SK-N-SH (cell line): ENCODE data around the gene ZBTB24. TPM values are rescaled to one million over a fixed set of nuclear protein-coding genes. Genes with fewer than 3 reads are reported as not detected.

Source experiments
- CTCF ChIA-PET: fragments of 300-600, 350-600 bp; formaldehyde crosslinking; extraction: SDS; loops from one replicate; lab custom pipeline; 2021; lab: Yijun Ruan, JAX
- POLR2A ChIA-PET: fragments of 350-600 bp; sonication (Branson Sonifier 250); formaldehyde crosslinking; extraction: SDS; loops from one replicate; lab custom pipeline; 2020; ENCODE audit warnings: antibody characterized with exemption, inconsistent platforms; lab: Yijun Ruan, JAX
- DNase-seq: peaks from one replicate; pipeline ENCODE4 v3.0.0; 2012
- H2AFZ ChIP-seq: fragments of 200-600 bp; sonication (generic); 2 replicates; pipeline ENCODE4 v1.8.1; 2016; ENCODE audit warnings: antibody characterized with exemption, mild to moderate bottlenecking, low read depth
- H3F3A ChIP-seq: fragments of 200-600 bp; sonication (generic); replicated peaks from 2 replicates; pipeline ENCODE3; 2016; ENCODE audit warnings: antibody characterized with exemption, mild to moderate bottlenecking; ENCODE audit not compliant: insufficient read depth
- H3K27ac ChIP-seq, 2 experiments: fragments of 200-500 bp in 1 of 2; fragments of 200-600 bp in 1 of 2; sonication (Bioruptor generic) in 1 of 2; sonication (generic), shearing (Covaris generic) in 1 of 2; 2 replicates each; pipeline versions ENCODE4 v1.5.1 to v1.6.1; 2014 to 2016; ENCODE audit warnings: low read depth in 2 of 2, inconsistent platforms in 1 of 2, low read length in 1 of 2, mild to moderate bottlenecking in 1 of 2, mixed read lengths in 1 of 2
- H3K27me3 ChIP-seq: fragments of 200-600 bp; sonication (generic), shearing (Covaris generic); 2 replicates; pipeline ENCODE4 v1.6.1; 2016; ENCODE audit warnings: mixed run types; ENCODE audit not compliant: insufficient read depth
- H3K36me3 ChIP-seq, 2 experiments: fragments of 200-500 bp in 1 of 2; fragments of 200-600 bp in 1 of 2; sonication (Bioruptor generic) in 1 of 2; sonication (generic) in 1 of 2; replicated peaks in 1 of 2; 2 replicates each; pipeline versions ENCODE3 to v1.5.1; 2014 to 2016; ENCODE audit warnings: low read length in 1 of 2, mild to moderate bottlenecking in 1 of 2; ENCODE audit not compliant: insufficient read depth in 2 of 2, control insufficient read depth in 1 of 2
- H3K4me1 ChIP-seq, 2 experiments: fragments of 200-500 bp in 1 of 2; fragments of 200-600 bp in 1 of 2; sonication (Bioruptor generic) in 1 of 2; sonication (generic), shearing (Covaris generic) in 1 of 2; 2 replicates each; pipeline versions ENCODE4 v1.5.1 to v1.6.1; 2014 to 2016; ENCODE audit warnings: low read depth in 1 of 2, low read length in 1 of 2, mixed run types in 1 of 2; ENCODE audit not compliant: insufficient read depth in 2 of 2, control insufficient read depth in 1 of 2
- H3K4me2 ChIP-seq: fragments of 200-600 bp; sonication (generic), shearing (Covaris generic); 2 replicates; pipeline ENCODE4 v1.6.1; 2017; ENCODE audit warnings: mixed run types
- H3K4me3 ChIP-seq, 2 experiments: fragments of 200-500 bp in 1 of 2; fragments of 200-600 bp in 1 of 2; sonication (Bioruptor generic) in 1 of 2; sonication (generic), shearing (Covaris generic) in 1 of 2; 2 replicates each; pipeline versions ENCODE4 v1.5.1 to v1.8.1; 2014 to 2016; ENCODE audit warnings: low read depth in 2 of 2, inconsistent platforms in 1 of 2, low read length in 1 of 2, mild to moderate bottlenecking in 1 of 2, mixed read lengths in 1 of 2, moderate library complexity in 1 of 2
- H3K79me2 ChIP-seq: fragments of 200-600 bp; sonication (generic); 2 replicates; pipeline ENCODE4 v1.8.1; 2017; ENCODE audit warnings: mild to moderate bottlenecking; ENCODE audit not compliant: insufficient read depth
- H3K9ac ChIP-seq: fragments of 200-600 bp; sonication (generic); 2 replicates; pipeline ENCODE4 v1.6.1; 2017; ENCODE audit warnings: mixed run types
- H3K9me2 ChIP-seq: fragments of 200-600 bp; sonication (generic); 2 replicates; pipeline ENCODE4 v1.6.1; 2017; ENCODE audit warnings: mixed run types
- H3K9me3 ChIP-seq: fragments of 200-600 bp; sonication (generic); 2 replicates; pipeline ENCODE4 v1.6.1; 2017; ENCODE audit warnings: mixed run types, mild to moderate bottlenecking, moderate library complexity
- H4K20me1 ChIP-seq: fragments of 200-600 bp; sonication (generic); 2 replicates; pipeline ENCODE4 v1.6.1; 2017; ENCODE audit warnings: mild to moderate bottlenecking, mixed run types; ENCODE audit not compliant: insufficient read depth
- EP300 ChIP-seq, 2 experiments: IDR thresholded peaks; 2 replicates each; pipeline versions ENCODE4 v1.4.0 to v1.6.1; 2012; ENCODE audit warnings: borderline replicate concordance in 1 of 2, low read depth in 1 of 2, low read length in 1 of 2
- FOSL2 ChIP-seq: IDR thresholded peaks from 2 replicates; pipeline ENCODE4 v1.4.0; 2012; ENCODE audit warnings: low read depth, mild to moderate bottlenecking, moderate library complexity, borderline replicate concordance
- FOXJ3 ChIP-seq: sonication (generic); formaldehyde crosslinking; IDR thresholded peaks from 2 replicates; pipeline ENCODE4 v1.5.1; 2020; ENCODE audit warnings: mild to moderate bottlenecking, missing genetic modification reagents
- FOXM1 ChIP-seq: IDR thresholded peaks from 2 replicates; pipeline ENCODE4 v1.4.0; 2012; ENCODE audit warnings: low read depth, mild to moderate bottlenecking
- GABPA ChIP-seq: IDR thresholded peaks from 2 replicates; pipeline ENCODE4 v1.4.0; 2012; ENCODE audit warnings: low read depth, mild to moderate bottlenecking
- JUND ChIP-seq: IDR thresholded peaks from 2 replicates; pipeline ENCODE4 v1.4.0; 2012
- MAX ChIP-seq: IDR thresholded peaks from 2 replicates; pipeline ENCODE4 v1.4.0; 2012; ENCODE audit warnings: low read depth
- NFIC ChIP-seq: IDR thresholded peaks from 2 replicates; pipeline ENCODE4 v1.4.0; 2012; ENCODE audit warnings: borderline replicate concordance
- NRF1 ChIP-seq: IDR thresholded peaks from 2 replicates; pipeline ENCODE4 v1.6.1; 2012; ENCODE audit warnings: low read depth, mild to moderate bottlenecking, low read length
- POLR2AphosphoS5 ChIP-seq: IDR thresholded peaks from 2 replicates; pipeline ENCODE4 v1.6.1; 2012; ENCODE audit warnings: low read depth, low read length
- RFX5 ChIP-seq: IDR thresholded peaks from 2 replicates; pipeline ENCODE4 v1.6.1; 2012; ENCODE audit warnings: mild to moderate bottlenecking, improper control_type of control experiment, low read length
- RXRA ChIP-seq: IDR thresholded peaks from 2 replicates; pipeline ENCODE4 v1.4.0; 2012; ENCODE audit warnings: low read depth, mild to moderate bottlenecking, borderline replicate concordance
- SIN3A ChIP-seq: IDR thresholded peaks from 2 replicates; pipeline ENCODE4 v1.6.1; 2012; ENCODE audit warnings: low read depth, mild to moderate bottlenecking, low read length, moderate library complexity, borderline replicate concordance
- SMC3 ChIP-seq: IDR thresholded peaks from 2 replicates; pipeline ENCODE4 v1.6.1; 2012; ENCODE audit warnings: low read depth, low read length, improper control_type of control experiment
- TAF1 ChIP-seq: IDR thresholded peaks from 2 replicates; pipeline ENCODE4 v1.6.1; 2012; ENCODE audit warnings: low read depth, mild to moderate bottlenecking, low read length, moderate library complexity, borderline replicate concordance
- USF1 ChIP-seq: IDR thresholded peaks from 2 replicates; pipeline ENCODE4 v1.4.0; 2012; ENCODE audit warnings: low read depth, borderline replicate concordance
- YY1 ChIP-seq: IDR thresholded peaks from 2 replicates; pipeline ENCODE4 v1.4.0; 2012; ENCODE audit warnings: low read depth, mild to moderate bottlenecking
- WGBS: methylation state at CpG from one replicate; pipeline ENCODE4 v1.1.6; 2017; ENCODE audit warnings: low lambda C conversion rate; 5-methylcytosine and 5-hydroxymethylcytosine counted together
- polyA plus RNA-seq, 3 experiments: library from polyadenylated mRNA; depleted of rRNA; stranded (reverse); fragments of >200 nt; gene quantifications; 2 replicates each; pipeline ENCODE4 v1.2.3, GENCODE V29; 2012

Gene ZBTB24
- polyA plus RNA-seq, 1 of the 3 experiments (the other 2 are of a cell fraction), result 1.7 TPM

- H3K4me1 ChIP-seq, result no peaks in the 10 kb centered on the region
- H3K79me2 ChIP-seq, result no peaks in the 10 kb centered on the region
- H3K36me3 ChIP-seq, result no peaks in the 10 kb centered on the region
- no peaks in the 10 kb centered on the region for H3F3A ChIP-seq
- DNase-seq, result no peak
- H3K4me3 ChIP-seq, result no peak overlapping the region
- no peaks in the 10 kb centered on the region for H3K9me3 ChIP-seq
- H3K27me3 ChIP-seq, result no peaks in the 10 kb centered on the region; the same call in 1 of the 2 replicates
- TF ChIP-seq JUND (no peak), GABPA (no peak), EP300 (IDR thresholded peaks at IDR 0.05; ENCODE audit: borderline replicate concordance in 1 of 2, low read depth in 1 of 2, low read length in 1 of 2) (no peak), SMC3 (no peak), FOXM1 (no peak), POLR2AphosphoS5 (no peak), NFIC (no peak), FOSL2 (no peak), USF1 (no peak), SIN3A (no peak), RFX5 (no peak), NRF1 (no peak)
- no peak overlapping the region for H2AFZ ChIP-seq
- H3K9me2 ChIP-seq, result no peaks in the 10 kb centered on the region
- WGBS, result 47% methylated on average over 5 of the region's 5 CpGs
- no peak overlapping the region for H3K27ac ChIP-seq
- no peaks in the 10 kb centered on the region for H4K20me1 ChIP-seq
- ChIA-PET CTCF (interaction anchor here (1.1 kb wide), 1 partner anchor 548 kb away, joined by 3 read pairs; no protein-coding TSS in a partner anchor), POLR2A (interaction anchor here (0.6 kb wide), 1 partner anchor 1386 kb away, joined by 3 read pairs; no protein-coding TSS in a partner anchor)
- no peak overlapping the region for H3K4me2 ChIP-seq
- H3K9ac ChIP-seq, result no peak overlapping the region
Observed at GRCh38 chr6:109491207-109491938, 8.4 kb upstream of the ZBTB24 start.

GRCh38 chr6:109490713-109491112 is 7.7 kb upstream of the ZBTB24 start:
- Histone ChIP-seq H3K9ac (no peak overlapping the region), H3F3A (no peaks in the 10 kb centered on the region), H3K9me2 (no peaks in the 10 kb centered on the region), H2AFZ (no peak overlapping the region), H3K36me3 (no peaks in the 10 kb centered on the region), H3K9me3 (no peaks in the 10 kb centered on the region), H3K4me2 (no peak overlapping the region), H3K4me3 (no peak overlapping the region), H4K20me1 (no peaks in the 10 kb centered on the region)
- WGBS, result 51% methylated on average over 2 of the region's 2 CpGs
- TF ChIP-seq TAF1, result no peak
- no peak for TF ChIP-seq EP300 (IDR thresholded peaks at IDR 0.05; ENCODE audit: borderline replicate concordance in 1 of 2, low read depth in 1 of 2, low read length in 1 of 2)
- TF ChIP-seq RXRA, result no peak
- TF ChIP-seq MAX, result no peak
- no peak for TF ChIP-seq YY1
- no peak for TF ChIP-seq FOXJ3 (CRISPR knock-in tag)
- TF ChIP-seq, all 33 proteins: peak for 0
- no peak for DNase-seq
- no peak overlapping the region for H3K27ac ChIP-seq
- CTCF ChIA-PET, result interaction anchor here (1.1 kb wide), 1 partner anchor 549 kb away, joined by 3 read pairs; no protein-coding TSS in a partner anchor
- no peaks in the 10 kb centered on the region for H3K79me2 ChIP-seq
- no peaks in the 10 kb centered on the region for H3K4me1 ChIP-seq
- H3K27me3 ChIP-seq, result no peaks in the 10 kb centered on the region; the same call in 1 of the 2 replicates
- POLR2A ChIA-PET, result no interaction called here
